ENCODE measurements around the gene SLC25A13. TPM values are rescaled to one million over a fixed set of nuclear protein-coding genes. Genes with fewer than 3 reads are reported as not detected.

SLC25A13 gene
- total and polyA plus RNA-seq, 2 of the 13 experiments (the other 11 are each of a cell fraction or from before 2014, with no cell fraction given), result 36.2 to 84.9 TPM

- peak; percentile 49; the same call in 1 of the 2 replicates for TF ChIP-seq RXRB (CRISPR knock-in tag; IDR thresholded peaks at IDR 0.05; ENCODE audit: borderline replicate concordance)
- TF ChIP-seq ZMYM4 (CRISPR knock-in tag; IDR thresholded peaks at IDR 0.05), result 0 out of 2 replicates have a peak, but pooled peaks have one; percentile 42
- 0 out of 2 replicates have a peak, but pooled peaks have one; percentile 15 for TF ChIP-seq POGZ (CRISPR knock-in tag; IDR thresholded peaks at IDR 0.05)
- TF ChIP-seq ARID5B (CRISPR knock-in tag; IDR thresholded peaks at IDR 0.05), result peak; percentile 81
- TF ChIP-seq LBX2 (CRISPR knock-in tag; IDR thresholded peaks at IDR 0.05; ENCODE audit: borderline replicate concordance), result no peak
- TF ChIP-seq RFXAP (CRISPR knock-in tag; IDR thresholded peaks at IDR 0.05; ENCODE audit: borderline replicate concordance), result no peak
- TF ChIP-seq RAD21 (CRISPR knock-in tag; IDR thresholded peaks at IDR 0.05), result no peak
- TF ChIP-seq DPF2 (CRISPR knock-in tag; IDR thresholded peaks at IDR 0.05; ENCODE audit: borderline replicate concordance, low read depth), result 0 out of 2 replicates have a peak, but pooled peaks have one; percentile 20
- TF ChIP-seq ZNF770 (CRISPR knock-in tag; IDR thresholded peaks at IDR 0.05), result no peak
- no peak for TF ChIP-seq ZNF224 (CRISPR knock-in tag; IDR thresholded peaks at IDR 0.05)
- TF ChIP-seq FOXM1 (CRISPR knock-in tag; IDR thresholded peaks at IDR 0.05), result no peak
- TF ChIP-seq ZHX1 (CRISPR knock-in tag; IDR thresholded peaks at IDR 0.05; ENCODE audit: low read depth), result no peak
- TF ChIP-seq EED (CRISPR knock-in tag; IDR thresholded peaks at IDR 0.05), result no peak
- no peak for TF ChIP-seq ZNF280B (CRISPR knock-in tag; IDR thresholded peaks at IDR 0.05; ENCODE audit: borderline replicate concordance)
- TF ChIP-seq GABPA (IDR thresholded peaks at IDR 0.05; ENCODE audit: low read depth, low read length), result no peak
- no peak for TF ChIP-seq GABPA (CRISPR knock-in tag; IDR thresholded peaks at IDR 0.05; ENCODE audit: low read depth)
- no peak for TF ChIP-seq SYNCRIP (IDR thresholded peaks at IDR 0.05; ENCODE audit: insufficient read depth, low read depth, low read length)
- TF ChIP-seq FOXC1 (CRISPR knock-in tag; IDR thresholded peaks at IDR 0.05; ENCODE audit: borderline replicate concordance), result no peak
- TF ChIP-seq SOX6 (IDR thresholded peaks at IDR 0.05), result no peak
- peak; percentile 77 for TF ChIP-seq SOX6 (CRISPR knock-in tag; IDR thresholded peaks at IDR 0.05)
- no peak for TF ChIP-seq MYNN (CRISPR knock-in tag; IDR thresholded peaks at IDR 0.05; ENCODE audit: low read depth)
These were observed 5.5 kb upstream of the SLC25A13 start (continued) for GRCh38 chr7:96327429-96327828.
